DOHH2 (cell line): Measurements from ENCODE around the gene C1QL2.

ENCODE experiments used
- CTCF ChIP-seq: fragments of 200-600 bp; sonication (generic); IDR thresholded peaks from one replicate; pipeline ENCODE4 v1.5.1; 2014; ENCODE audit warnings: antibody characterized with exemption, mild to moderate bottlenecking, low read depth, low read length; ENCODE audit not compliant: poor library complexity, severe bottlenecking
- EZH2phosphoT487 ChIP-seq: fragments of 200-600 bp; sonication (generic); IDR thresholded peaks from 2 replicates; pipeline ENCODE4 v1.6.1; 2017; ENCODE audit warnings: borderline replicate concordance, mild to moderate bottlenecking, antibody characterized with exemption, low read length, moderate library complexity, mixed read lengths

DNA sequence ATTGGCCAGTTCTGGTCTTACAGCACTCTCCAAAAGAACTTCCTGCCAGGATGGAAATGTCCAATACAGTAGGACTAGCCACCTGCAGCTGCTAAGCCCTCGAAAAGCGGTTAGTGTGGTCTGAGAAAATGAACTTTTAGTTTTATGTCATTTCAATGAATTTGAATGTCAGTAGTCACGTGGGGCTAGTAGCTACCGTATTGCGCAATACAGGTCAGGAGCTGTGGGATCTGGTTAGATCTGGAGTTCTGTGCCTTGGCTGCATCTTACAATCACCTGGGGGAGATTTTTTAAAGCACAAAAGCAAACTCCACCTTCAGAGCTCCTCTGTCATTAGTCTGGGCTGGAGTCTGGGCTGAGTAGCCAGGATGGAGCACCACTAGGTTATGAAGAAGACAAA lies 35.9 kb downstream of the C1QL2 start:
- TF ChIP-seq CTCF (no peak), EZH2phosphoT487 (no peak)
